GM19324 (cell line): ENCODE results near the gene EGFLAM.

Experiments
- ATAC-seq: cut with Tn5 transposase; IDR thresholded peaks from one replicate; pipeline ENCODE4 v1.9.1; 2021; ENCODE audit warnings: mild to moderate bottlenecking, moderate library complexity; ENCODE audit not compliant: unreplicated experiment, low FRiP score

Gene EGFLAM

GRCh38 chr5:38263983-38264382 is 5.6 kb downstream of the EGFLAM start:
- ATAC-seq: no peak

GRCh38 chr5:38265546-38266179 is 7.3 kb downstream of the EGFLAM start:
- ATAC-seq: peak; percentile 80

DNA sequence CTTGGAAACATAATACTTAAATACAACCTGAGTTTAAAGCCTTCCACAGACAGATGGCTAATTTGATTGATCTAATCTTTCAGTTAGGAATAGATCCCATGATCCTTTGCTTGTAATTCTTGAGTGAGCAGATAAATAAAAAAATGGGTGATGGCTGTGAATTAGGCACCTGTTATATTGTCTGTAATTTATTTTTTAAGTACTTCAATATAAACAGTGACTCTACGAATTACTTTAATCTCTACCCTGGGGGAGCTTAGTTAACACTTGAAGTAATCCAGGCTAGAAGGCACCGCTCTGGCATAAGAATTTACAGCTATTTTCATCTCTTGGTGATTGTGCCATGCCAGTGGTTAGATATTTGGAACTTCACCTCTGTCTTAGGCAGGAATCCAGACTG is 9.0 kb downstream of the EGFLAM start:
- ATAC-seq: no peak

DNA sequence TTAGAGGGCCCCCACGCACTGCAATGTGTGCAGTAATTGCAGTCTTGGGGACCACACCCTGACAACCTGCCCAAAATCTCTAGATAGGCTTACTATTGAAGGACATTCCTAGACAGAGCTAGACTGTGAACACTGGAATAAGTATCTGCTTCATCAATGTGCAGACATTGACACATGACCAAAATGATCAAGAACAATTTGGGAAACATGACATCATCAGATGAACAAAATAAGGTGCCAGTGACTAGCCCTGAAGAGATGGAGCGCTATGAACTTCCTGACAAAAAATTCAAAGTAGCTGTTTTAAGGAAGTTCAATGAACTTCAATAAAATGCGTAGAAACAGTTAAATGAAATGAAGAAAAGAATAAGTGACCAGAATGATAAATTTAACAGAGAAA is 15.3 kb downstream of the EGFLAM start:
- ATAC-seq: no peak

DNA sequence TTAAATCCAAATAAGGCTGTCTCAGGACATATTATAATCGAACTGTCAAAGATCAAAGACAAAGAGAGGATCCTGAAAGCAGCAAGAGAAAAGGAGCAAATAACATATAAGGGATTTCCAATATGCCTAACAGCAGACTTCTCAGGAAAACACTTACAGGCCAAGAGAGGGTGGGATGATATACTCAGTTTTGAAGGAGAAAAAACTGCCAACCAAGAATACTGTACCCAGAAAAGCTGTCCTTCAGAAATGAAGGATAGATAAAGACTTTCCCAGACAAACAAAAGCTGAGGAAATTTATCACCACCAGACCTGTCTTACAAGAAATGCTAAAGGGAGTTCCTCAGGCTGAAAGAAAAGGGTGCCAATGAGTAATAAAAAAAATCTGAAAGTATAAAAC is 16.0 kb downstream of the EGFLAM start:
- no peak for ATAC-seq

- no peak for ATAC-seq
Observed at GRCh38 chr5:38284384-38284783, 26.0 kb downstream of the EGFLAM start.

DNA sequence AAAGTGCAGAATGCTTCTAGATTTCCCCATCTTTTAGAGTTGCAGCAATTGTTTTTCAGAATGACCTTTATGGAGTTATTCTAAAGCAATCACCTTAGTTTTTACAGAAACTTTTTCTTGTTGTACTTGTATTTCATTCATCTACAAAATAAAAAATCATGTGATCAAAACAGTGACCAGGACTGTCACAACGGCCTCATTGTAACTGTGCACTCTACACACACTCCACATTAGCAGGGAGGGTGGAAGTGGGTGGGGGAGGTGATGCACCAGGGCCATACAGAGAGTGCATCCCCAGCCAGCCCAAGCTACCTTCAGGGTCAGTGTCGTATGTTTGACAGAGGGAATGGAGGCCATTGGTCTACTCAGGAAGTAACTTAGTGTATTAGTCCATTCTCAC is 26.9 kb downstream of the EGFLAM start:
- no peak for ATAC-seq

DNA sequence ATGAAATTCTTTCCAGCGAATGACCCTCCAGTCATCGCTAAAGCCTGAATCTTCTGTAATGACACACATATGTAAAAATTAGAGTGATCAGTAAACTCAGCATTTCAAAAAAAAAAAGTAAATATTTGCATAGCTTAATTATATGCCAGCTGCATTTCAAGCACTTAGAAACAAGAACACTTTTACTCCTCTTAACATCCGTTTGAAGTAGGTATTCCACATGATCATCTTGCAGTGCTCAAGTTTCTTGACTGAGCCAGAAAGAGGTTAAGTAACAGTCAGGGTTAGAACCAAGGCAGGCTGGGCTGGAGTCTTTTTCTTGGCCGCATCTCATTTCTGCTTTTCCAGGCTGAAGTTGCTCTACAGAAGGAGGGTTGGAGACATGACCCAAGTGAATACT is 27.6 kb downstream of the EGFLAM start:
- no peak for ATAC-seq

- ATAC-seq: no peak
Observed at GRCh38 chr5:38287124-38287523, 28.8 kb downstream of the EGFLAM start.

DNA sequence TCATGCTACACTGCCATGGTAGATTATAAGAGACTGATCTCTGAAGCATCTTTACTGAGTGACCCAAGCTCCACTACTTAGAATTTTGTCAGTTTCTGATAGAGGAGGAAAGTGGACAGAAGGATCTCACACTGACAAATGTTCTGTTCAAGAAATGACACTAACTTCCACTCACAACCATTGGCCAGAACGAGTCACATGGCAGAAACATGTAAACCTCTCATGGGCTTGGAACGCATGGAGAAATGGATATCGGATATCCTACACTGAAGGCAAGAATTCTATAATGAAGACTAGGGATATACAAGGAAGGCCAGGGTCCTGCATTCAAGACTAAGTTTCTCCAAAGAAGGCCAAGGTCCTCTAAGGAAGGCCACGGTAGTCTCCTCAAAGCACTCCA is 31.1 kb downstream of the EGFLAM start:
- no peak for ATAC-seq

DNA sequence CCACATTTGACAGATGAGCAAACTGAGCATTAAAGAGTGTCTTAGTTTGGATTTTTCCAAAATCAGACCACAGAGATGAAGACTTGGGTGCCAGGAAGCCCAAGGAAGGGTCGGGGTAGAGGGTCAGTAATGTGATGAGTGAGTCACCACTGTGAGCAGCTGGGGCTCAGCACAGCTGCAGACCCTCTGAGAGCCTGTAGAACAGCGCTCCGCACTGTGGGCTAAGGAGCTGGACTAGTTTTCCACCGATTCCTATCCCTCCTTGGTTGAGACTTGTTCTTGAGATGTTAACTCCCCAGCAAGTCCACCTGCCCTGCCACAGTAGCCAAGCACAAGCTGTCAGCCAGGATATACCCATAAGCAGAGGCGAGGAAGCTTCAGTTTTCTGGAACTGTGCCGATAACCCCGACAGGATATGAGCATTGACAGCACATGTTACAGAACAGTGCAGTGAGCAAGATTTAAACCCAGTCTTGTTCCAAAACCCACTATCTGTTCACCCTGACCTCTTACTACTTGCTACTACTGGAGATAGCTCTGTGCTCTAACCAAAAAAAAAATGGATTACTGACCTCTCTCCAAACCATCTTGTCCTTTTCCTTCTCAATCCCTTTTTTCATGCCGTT is 31.8 kb downstream of the EGFLAM start:
- ATAC-seq: no peak

DNA sequence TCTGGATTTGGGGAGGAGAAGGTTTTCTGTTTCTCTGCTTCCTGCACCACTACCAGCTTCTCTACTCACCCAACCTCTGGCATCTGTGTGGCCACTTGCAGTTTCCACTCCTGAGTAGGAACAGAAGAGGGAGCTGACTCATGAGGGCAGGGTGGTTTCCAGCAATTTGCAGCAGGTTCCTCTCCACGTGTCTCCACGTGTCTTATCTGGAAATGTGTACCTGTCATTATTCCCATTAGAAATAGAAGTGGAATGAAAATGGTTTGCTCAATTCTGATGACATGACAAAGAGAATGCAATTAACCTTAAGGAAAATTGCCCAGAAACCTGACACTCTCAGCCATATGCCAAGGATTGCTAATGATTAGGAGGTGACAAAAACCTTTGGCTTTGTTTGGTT is 33.0 kb downstream of the EGFLAM start:
- ATAC-seq: no peak

DNA sequence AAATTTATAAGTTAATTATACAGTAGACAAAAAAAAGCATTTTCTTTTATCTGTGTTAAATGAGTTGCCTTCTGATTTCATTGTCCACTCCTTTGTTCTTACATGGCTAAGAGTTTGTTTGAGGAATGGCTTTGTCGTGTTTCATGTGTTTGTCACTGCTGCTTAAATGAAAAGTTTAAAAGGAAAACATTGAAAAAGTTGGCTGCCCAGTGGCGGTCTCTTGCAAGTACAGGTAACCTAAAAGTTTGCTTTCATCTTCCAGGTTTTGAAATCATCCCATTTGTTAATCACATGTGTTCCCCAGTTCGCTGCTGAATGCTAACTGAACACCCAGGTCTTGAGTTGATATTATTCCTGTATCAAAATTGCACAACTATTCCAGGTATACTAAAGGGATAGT is 33.9 kb downstream of the EGFLAM start:
- ATAC-seq: no peak

- ATAC-seq: no peak
Observed at GRCh38 chr5:38295751-38296150, 37.4 kb downstream of the EGFLAM start.

- ATAC-seq: no peak
Observed at GRCh38 chr5:38297830-38298608, 39.7 kb downstream of the EGFLAM start.

GRCh38 chr5:38299585-38299984 is 41.2 kb downstream of the EGFLAM start:
- no peak for ATAC-seq

DNA sequence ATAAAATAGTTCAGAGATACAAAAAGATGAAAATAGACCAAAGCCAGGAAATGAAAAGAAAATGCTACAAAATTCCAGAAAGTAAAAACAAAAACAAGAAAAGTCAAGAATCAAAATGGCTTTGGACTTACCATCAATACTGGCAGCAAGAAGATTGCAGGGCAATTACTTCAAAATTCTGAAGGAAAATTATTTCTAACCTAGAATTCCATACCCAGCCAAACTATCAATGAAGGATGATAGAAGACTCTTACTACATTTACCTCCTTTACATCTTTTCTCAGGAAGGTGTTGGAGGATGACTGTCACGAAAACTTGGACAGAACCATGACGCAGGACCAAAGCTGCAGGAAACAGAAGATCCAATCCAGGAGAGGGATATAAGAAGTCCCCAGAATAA is 46.8 kb downstream of the EGFLAM start:
- no peak for ATAC-seq

DNA sequence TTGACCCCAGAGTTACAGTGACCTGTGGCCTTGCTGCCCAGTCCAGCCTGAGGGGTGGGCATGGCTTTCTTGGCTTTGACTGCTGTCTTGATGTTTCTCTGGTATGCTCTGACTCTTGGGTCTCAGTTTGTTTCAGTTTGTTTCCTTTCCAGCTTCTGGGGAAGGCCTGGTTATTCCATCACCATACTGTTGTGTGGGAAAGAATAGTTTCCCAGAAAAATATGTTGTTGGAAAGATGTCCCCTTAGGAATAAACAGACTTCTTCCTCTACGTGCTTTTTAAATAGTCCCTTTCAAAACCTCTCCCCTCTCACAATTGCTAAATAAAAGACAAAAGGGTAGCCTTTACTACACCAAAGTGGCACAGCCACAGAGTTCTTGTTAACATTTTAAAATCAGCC is 49.5 kb downstream of the EGFLAM start:
- no peak for ATAC-seq

DNA sequence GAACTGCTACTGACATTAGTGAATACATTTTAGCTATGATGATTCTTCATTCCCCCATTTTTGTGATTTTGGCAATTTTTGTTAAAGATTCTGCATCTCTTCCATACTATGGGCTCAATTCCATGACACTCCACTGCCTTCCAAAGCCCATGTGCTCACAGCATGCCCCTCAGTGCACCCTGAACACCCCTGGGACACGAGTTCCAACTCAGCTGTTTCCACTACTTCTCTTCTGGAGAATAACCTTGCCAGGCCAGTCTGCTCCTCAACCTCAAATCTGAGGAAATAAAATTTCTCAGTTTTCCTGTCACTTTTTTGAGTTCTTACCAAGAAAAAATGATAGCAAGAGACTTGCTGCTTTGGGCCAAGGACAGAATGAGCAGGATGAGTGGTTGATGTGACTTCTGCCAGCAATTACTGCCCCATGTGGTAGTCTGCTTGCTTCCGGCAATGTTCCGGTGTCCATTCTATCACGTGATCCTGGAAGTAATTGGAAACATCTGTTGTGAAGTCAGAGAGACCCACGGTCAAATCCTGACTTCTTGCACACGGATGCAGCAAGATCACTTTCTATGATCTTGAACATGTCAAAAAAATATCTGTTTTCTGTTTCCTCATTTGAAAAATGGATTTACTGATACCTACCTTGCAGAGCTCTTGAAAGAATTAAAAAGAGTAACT is 58.3 kb downstream of the EGFLAM start:
- ATAC-seq: no peak

GRCh38 chr5:38317868-38318267 is 59.5 kb downstream of the EGFLAM start:
- no peak for ATAC-seq

GRCh38 chr5:38319491-38319890 is 61.1 kb downstream of the EGFLAM start:
- ATAC-seq: no peak
